Mesothelial cell of epicardium (in vitro differentiated cells): ENCODE data around the gene CBFA2T2. TPM values are rescaled to one million over a fixed set of nuclear protein-coding genes. Genes with fewer than 3 reads are reported as not detected.
A peak's percentile ranks its signal among the peaks of the same experiment; 100 is the strongest.

ENCODE experiments used
- DNase-seq, 2 experiments: peaks; one replicate each; pipeline ENCODE4 v3.0.0; 2021; ENCODE audit warnings: low spot score in 2 of 2; ENCODE audit not compliant: unreplicated experiment in 2 of 2
- H3K27ac Mint-ChIP-seq: 2 replicates; pipeline ENCODE4 v1.8.0; 2021; ENCODE audit warnings: mixed read lengths
- H3K27me3 Mint-ChIP-seq: 2 replicates; pipeline ENCODE4 v1.8.0; 2021; ENCODE audit warnings: low read depth, mixed read lengths
- H3K36me3 Mint-ChIP-seq: 2 replicates; pipeline ENCODE4 v1.8.0; 2021; ENCODE audit warnings: mixed read lengths
- H3K4me1 Mint-ChIP-seq: 2 replicates; pipeline ENCODE4 v1.8.0; 2021; ENCODE audit warnings: mixed read lengths
- H3K4me3 Mint-ChIP-seq: 2 replicates; pipeline ENCODE4 v1.8.0; 2021; ENCODE audit warnings: mild to moderate bottlenecking, moderate library complexity, mixed read lengths
- H3K9me3 Mint-ChIP-seq: 2 replicates; pipeline ENCODE4 v1.8.0; 2021; ENCODE audit warnings: mixed read lengths
- CTCF ChIP-seq: fragments of 200-600 bp; sonication (generic); IDR thresholded peaks from one replicate; pipeline ENCODE4 v1.5.0; 2021; ENCODE audit warnings: antibody characterized with exemption; ENCODE audit not compliant: unreplicated experiment
- total RNA-seq: library from RNA; stranded (reverse); gene quantifications from 3 replicates; pipeline ENCODE4 v1.2.1, GENCODE V29; 2021

CBFA2T2 gene
- total RNA-seq, 1 donor from 2014 or later: 47.2 TPM

GRCh38 chr20:33670715-33671499, 181.0 kb downstream of the CBFA2T2 start:
- H3K4me1 Mint-ChIP-seq: peaks cover 41% of the 10 kb centered on the region
- no peaks in the 10 kb centered on the region for H3K9me3 Mint-ChIP-seq
- peaks cover 14% of the 10 kb centered on the region for H3K36me3 Mint-ChIP-seq
- H3K27ac Mint-ChIP-seq: no peak overlapping the region
- DNase-seq: no peak
- no peak for TF ChIP-seq CTCF
- no peaks in the 10 kb centered on the region for H3K27me3 Mint-ChIP-seq
- no peak overlapping the region for H3K4me3 Mint-ChIP-seq

- Mint-ChIP-seq H3K27me3 (no peaks in the 10 kb centered on the region), H3K27ac (no peak overlapping the region), H3K4me3 (peak overlapping the region; percentile 3), H3K9me3 (no peaks in the 10 kb centered on the region), H3K4me1 (peaks cover 36% of the 10 kb centered on the region), H3K36me3 (peaks cover 11% of the 10 kb centered on the region)
- DNase-seq: no peak
- TF ChIP-seq CTCF: no peak
These were observed 181.8 kb downstream of the CBFA2T2 start for GRCh38 chr20:33671573-33672288.

GRCh38 chr20:33672426-33673113, 182.7 kb downstream of the CBFA2T2 start:
- no peaks in the 10 kb centered on the region for H3K9me3 Mint-ChIP-seq
- H3K36me3 Mint-ChIP-seq: peaks cover 13% of the 10 kb centered on the region
- H3K4me1 Mint-ChIP-seq: peaks cover 35% of the 10 kb centered on the region
- H3K4me3 Mint-ChIP-seq: peak overlapping the region; percentile 79
- DNase-seq: no peak
- H3K27me3 Mint-ChIP-seq: no peaks in the 10 kb centered on the region
- H3K27ac Mint-ChIP-seq: peak overlapping the region; percentile 85
- no peak for TF ChIP-seq CTCF

GRCh38 chr20:33673114-33673409, 183.2 kb downstream of the CBFA2T2 start:
- DNase-seq: no peak
- Mint-ChIP-seq H3K4me3 (peak overlapping the region; percentile 79), H3K4me1 (peaks cover 35% of the 10 kb centered on the region), H3K36me3 (peaks cover 15% of the 10 kb centered on the region), H3K9me3 (no peaks in the 10 kb centered on the region), H3K27me3 (no peaks in the 10 kb centered on the region), H3K27ac (peak overlapping the region; percentile 85)
- TF ChIP-seq CTCF: no peak

GRCh38 chr20:33673410-33674293, 183.8 kb downstream of the CBFA2T2 start:
- no peak for DNase-seq
- H3K4me1 Mint-ChIP-seq: peaks cover 35% of the 10 kb centered on the region
- no peaks in the 10 kb centered on the region for H3K9me3 Mint-ChIP-seq
- peaks cover 12% of the 10 kb centered on the region for H3K36me3 Mint-ChIP-seq
- H3K27ac Mint-ChIP-seq: peak overlapping the region; percentile 59
- peak overlapping the region; percentile 79 for H3K4me3 Mint-ChIP-seq
- H3K27me3 Mint-ChIP-seq: no peaks in the 10 kb centered on the region
- TF ChIP-seq CTCF: no peak
